ENCODE data around the gene FRS3. TPM values are rescaled to one million over a fixed set of nuclear protein-coding genes. Genes with fewer than 3 reads are reported as not detected.
A peak's percentile ranks its signal among the peaks of the same experiment; 100 is the strongest.

Gene FRS3
- total and polyA plus RNA-seq, 2 of the 13 experiments (the other 11 are each of a cell fraction or from before 2014, with no cell fraction given), result 3.0 to 7.4 TPM

DNA sequence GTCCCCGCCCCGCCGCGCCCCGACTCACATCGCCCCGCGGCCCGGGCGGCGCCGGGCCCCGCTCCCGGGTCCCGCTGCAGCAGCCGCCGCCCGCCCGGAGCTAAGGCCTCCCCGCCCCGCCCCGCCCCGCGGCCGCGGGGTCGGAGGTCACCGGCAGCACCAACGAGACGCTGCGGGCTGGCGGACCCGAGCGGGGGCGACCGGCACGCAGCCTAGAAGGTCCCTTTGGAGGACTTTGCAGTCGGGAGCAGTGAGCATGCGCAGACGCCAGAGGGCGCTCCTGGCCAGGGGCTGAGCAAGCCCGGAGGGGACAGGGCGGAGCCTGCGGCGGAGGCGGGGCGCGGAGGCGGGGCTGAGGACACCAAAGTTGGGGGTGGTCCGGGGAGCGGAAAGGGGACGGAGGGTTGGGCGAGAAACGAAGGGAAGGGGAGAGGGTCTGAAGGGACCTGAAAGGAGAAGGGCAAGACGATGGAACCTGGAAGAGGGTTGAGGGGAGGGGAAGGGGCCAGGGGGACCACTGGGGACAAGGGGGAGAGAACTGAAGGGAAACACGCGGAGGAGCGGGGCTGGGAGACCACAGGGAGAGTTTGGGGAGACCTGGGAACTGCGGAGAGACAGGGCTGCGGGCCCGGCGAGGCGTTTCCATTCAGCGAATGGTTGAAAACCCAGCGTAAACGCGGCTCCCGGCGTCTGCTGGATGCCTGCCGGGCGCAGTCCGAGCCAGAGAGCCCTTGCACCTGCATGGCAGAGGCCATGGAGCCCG, at the start of gene FRS3 (continued):
- TF ChIP-seq, protein P1, sequence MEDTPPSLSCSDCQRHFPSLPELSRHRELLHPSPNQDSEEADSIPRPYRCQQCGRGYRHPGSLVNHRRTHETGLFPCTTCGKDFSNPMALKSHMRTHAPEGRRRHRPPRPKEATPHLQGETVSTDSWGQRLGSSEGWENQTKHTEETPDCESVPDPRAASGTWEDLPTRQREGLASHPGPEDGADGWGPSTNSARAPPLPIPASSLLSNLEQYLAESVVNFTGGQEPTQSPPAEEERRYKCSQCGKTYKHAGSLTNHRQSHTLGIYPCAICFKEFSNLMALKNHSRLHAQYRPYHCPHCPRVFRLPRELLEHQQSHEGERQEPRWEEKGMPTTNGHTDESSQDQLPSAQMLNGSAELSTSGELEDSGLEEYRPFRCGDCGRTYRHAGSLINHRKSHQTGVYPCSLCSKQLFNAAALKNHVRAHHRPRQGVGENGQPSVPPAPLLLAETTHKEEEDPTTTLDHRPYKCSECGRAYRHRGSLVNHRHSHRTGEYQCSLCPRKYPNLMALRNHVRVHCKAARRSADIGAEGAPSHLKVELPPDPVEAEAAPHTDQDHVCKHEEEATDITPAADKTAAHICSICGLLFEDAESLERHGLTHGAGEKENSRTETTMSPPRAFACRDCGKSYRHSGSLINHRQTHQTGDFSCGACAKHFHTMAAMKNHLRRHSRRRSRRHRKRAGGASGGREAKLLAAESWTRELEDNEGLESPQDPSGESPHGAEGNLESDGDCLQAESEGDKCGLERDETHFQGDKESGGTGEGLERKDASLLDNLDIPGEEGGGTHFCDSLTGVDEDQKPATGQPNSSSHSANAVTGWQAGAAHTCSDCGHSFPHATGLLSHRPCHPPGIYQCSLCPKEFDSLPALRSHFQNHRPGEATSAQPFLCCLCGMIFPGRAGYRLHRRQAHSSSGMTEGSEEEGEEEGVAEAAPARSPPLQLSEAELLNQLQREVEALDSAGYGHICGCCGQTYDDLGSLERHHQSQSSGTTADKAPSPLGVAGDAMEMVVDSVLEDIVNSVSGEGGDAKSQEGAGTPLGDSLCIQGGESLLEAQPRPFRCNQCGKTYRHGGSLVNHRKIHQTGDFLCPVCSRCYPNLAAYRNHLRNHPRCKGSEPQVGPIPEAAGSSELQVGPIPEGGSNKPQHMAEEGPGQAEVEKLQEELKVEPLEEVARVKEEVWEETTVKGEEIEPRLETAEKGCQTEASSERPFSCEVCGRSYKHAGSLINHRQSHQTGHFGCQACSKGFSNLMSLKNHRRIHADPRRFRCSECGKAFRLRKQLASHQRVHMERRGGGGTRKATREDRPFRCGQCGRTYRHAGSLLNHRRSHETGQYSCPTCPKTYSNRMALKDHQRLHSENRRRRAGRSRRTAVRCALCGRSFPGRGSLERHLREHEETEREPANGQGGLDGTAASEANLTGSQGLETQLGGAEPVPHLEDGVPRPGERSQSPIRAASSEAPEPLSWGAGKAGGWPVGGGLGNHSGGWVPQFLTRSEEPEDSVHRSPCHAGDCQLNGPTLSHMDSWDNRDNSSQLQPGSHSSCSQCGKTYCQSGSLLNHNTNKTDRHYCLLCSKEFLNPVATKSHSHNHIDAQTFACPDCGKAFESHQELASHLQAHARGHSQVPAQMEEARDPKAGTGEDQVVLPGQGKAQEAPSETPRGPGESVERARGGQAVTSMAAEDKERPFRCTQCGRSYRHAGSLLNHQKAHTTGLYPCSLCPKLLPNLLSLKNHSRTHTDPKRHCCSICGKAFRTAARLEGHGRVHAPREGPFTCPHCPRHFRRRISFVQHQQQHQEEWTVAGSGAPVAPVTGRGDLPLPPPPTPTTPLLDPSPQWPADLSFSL (CRISPR knock-in tag; IDR thresholded peaks at IDR 0.05), result no peak
- TF ChIP-seq SNRNP70 (IDR thresholded peaks at IDR 0.05; ENCODE audit: low read depth, low read length) (no peak), ZNF629 (CRISPR knock-in tag; conservative IDR thresholded peaks at IDR 0.05) (no peak), ZNF33B (CRISPR knock-in tag; IDR thresholded peaks at IDR 0.05) (peak; percentile 47; the same call in 1 of the 2 replicates), SSRP1 (CRISPR knock-in tag; IDR thresholded peaks at IDR 0.05) (no peak), NCOA2 (CRISPR knock-in tag; IDR thresholded peaks at IDR 0.05) (peak; percentile 56; the same call in 1 of the 2 replicates), AGO1 (IDR thresholded peaks at IDR 0.05; ENCODE audit: low read depth, low read length, poor library complexity, severe bottlenecking) (peak; percentile 21), HMGA1 (CRISPR knock-in tag; conservative IDR thresholded peaks at IDR 0.05) (no peak), ZNF660 (CRISPR knock-in tag; IDR thresholded peaks at IDR 0.05; ENCODE audit: borderline replicate concordance, low read depth) (no peak), SNAPC2 (CRISPR knock-in tag; IDR thresholded peaks at IDR 0.05) (no peak), CBX2 (IDR thresholded peaks at IDR 0.05; ENCODE audit: low read depth, low read length) (no peak), CBX2 (CRISPR knock-in tag; IDR thresholded peaks at IDR 0.05; ENCODE audit: low read depth) (no peak)
- TF ChIP-seq, protein P2, sequence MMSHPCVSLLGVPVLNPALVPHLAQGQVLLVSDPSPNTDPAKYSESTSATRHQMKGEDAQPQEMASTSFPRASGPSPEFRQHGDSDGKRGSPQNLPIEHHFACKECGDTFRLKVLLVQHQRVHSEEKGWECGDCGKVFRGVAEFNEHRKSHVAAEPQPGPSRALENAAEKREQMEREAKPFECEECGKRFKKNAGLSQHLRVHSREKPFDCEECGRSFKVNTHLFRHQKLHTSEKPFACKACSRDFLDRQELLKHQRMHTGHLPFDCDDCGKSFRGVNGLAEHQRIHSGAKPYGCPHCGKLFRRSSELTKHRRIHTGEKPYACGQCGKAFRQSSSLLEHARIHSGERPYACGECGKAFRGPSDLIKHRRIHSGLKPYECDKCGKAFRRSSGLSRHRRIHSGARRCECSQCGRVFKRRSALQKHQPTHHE (CRISPR knock-in tag; IDR thresholded peaks at IDR 0.05; ENCODE audit: borderline replicate concordance), result no peak
- TF ChIP-seq, protein P3, sequence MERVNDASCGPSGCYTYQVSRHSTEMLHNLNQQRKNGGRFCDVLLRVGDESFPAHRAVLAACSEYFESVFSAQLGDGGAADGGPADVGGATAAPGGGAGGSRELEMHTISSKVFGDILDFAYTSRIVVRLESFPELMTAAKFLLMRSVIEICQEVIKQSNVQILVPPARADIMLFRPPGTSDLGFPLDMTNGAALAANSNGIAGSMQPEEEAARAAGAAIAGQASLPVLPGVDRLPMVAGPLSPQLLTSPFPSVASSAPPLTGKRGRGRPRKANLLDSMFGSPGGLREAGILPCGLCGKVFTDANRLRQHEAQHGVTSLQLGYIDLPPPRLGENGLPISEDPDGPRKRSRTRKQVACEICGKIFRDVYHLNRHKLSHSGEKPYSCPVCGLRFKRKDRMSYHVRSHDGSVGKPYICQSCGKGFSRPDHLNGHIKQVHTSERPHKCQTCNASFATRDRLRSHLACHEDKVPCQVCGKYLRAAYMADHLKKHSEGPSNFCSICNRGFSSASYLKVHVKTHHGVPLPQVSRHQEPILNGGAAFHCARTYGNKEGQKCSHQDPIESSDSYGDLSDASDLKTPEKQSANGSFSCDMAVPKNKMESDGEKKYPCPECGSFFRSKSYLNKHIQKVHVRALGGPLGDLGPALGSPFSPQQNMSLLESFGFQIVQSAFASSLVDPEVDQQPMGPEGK (CRISPR knock-in tag; IDR thresholded peaks at IDR 0.05), result peak; percentile 82
- TF ChIP-seq, protein P4, sequence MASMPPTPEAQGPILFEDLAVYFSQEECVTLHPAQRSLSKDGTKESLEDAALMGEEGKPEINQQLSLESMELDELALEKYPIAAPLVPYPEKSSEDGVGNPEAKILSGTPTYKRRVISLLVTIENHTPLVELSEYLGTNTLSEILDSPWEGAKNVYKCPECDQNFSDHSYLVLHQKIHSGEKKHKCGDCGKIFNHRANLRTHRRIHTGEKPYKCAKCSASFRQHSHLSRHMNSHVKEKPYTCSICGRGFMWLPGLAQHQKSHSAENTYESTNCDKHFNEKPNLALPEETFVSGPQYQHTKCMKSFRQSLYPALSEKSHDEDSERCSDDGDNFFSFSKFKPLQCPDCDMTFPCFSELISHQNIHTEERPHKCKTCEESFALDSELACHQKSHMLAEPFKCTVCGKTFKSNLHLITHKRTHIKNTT (CRISPR knock-in tag; IDR thresholded peaks at IDR 0.05), result no peak
- TF ChIP-seq, protein P5, sequence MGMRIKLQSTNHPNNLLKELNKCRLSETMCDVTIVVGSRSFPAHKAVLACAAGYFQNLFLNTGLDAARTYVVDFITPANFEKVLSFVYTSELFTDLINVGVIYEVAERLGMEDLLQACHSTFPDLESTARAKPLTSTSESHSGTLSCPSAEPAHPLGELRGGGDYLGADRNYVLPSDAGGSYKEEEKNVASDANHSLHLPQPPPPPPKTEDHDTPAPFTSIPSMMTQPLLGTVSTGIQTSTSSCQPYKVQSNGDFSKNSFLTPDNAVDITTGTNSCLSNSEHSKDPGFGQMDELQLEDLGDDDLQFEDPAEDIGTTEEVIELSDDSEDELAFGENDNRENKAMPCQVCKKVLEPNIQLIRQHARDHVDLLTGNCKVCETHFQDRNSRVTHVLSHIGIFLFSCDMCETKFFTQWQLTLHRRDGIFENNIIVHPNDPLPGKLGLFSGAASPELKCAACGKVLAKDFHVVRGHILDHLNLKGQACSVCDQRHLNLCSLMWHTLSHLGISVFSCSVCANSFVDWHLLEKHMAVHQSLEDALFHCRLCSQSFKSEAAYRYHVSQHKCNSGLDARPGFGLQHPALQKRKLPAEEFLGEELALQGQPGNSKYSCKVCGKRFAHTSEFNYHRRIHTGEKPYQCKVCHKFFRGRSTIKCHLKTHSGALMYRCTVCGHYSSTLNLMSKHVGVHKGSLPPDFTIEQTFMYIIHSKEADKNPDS (CRISPR knock-in tag; IDR thresholded peaks at IDR 0.05), result peak; percentile 54; the same call in 1 of the 2 replicates
